Measurements from ENCODE around the gene MID1IP1.

MID1IP1 gene

DNA sequence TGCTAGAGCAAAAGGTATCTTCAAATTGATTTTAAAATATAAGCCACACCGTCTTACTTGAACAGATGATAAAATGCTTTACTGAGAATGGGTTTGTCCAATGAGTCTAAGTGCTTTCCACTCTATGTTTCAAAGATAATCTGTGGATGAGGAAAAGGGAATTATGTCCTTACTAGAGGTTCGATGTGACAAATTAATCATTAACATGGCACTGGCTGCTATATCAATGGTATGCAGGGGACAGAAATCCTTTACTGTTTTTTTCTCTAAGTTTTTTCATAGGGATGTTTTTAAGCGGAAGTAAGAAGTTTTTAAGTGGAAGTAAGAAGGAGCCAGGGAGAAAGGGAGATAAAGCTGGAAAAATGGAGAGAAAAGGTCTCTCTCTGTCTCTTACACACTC lies 38.0 kb downstream of the MID1IP1 start:
- TF ChIP-seq ZNF274 (IDR thresholded peaks at IDR 0.05; ENCODE audit: low read depth, low read length) = no peak
- H3K4me3 ChIP-seq (ENCODE audit: low read length) = no peak overlapping the region

DNA sequence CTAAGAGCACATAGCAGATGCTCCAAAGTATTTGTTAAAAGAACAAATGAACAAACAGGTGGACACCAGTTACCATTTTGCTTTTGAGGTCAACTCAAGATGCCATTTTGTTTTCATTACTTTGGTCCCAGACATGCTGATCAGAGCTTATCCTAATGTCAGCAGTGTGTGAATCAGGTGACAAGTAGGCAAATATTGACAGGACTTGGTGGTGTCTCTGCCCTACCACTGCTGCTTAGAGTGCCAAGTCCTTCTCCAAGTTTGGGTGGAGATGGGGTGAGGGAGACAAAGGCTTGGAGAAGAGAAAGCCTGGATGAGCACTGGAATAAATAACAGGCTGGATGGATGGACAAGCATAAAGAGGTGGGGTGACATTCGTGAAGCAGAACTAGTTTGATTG lies 38.7 kb downstream of the MID1IP1 start:
- no peak overlapping the region for H3K4me3 ChIP-seq (ENCODE audit: low read length)
- no peak for TF ChIP-seq ZNF274 (IDR thresholded peaks at IDR 0.05; ENCODE audit: low read depth, low read length)

GRCh38 chrX:38841750-38842149 lies 40.5 kb downstream of the MID1IP1 start:
- no peak for TF ChIP-seq ZNF274 (IDR thresholded peaks at IDR 0.05; ENCODE audit: low read depth, low read length)
- H3K4me3 ChIP-seq (ENCODE audit: low read length) = no peak overlapping the region

- H3K4me3 ChIP-seq (ENCODE audit: low read length) = no peak overlapping the region
- TF ChIP-seq ZNF274 (IDR thresholded peaks at IDR 0.05; ENCODE audit: low read depth, low read length) = no peak
These were observed 44.2 kb downstream of the MID1IP1 start for GRCh38 chrX:38845426-38845825.

- TF ChIP-seq ZNF274 (IDR thresholded peaks at IDR 0.05; ENCODE audit: low read depth, low read length) = no peak
- no peak overlapping the region for H3K4me3 ChIP-seq (ENCODE audit: low read length)
These were observed 46.1 kb downstream of the MID1IP1 start for GRCh38 chrX:38847206-38847902.

- TF ChIP-seq ZNF274 (IDR thresholded peaks at IDR 0.05; ENCODE audit: low read depth, low read length) = no peak
These were observed 46.6 kb downstream of the MID1IP1 start for GRCh38 chrX:38847903-38848230.

GRCh38 chrX:38848671-38849455 lies 47.6 kb downstream of the MID1IP1 start:
- TF ChIP-seq ZNF274 (IDR thresholded peaks at IDR 0.05; ENCODE audit: low read depth, low read length) = no peak
- H3K4me3 ChIP-seq (ENCODE audit: low read length) = no peak overlapping the region

More at GRCh38 chrX:38847903-38848230, 46.6 kb downstream of the MID1IP1 start:
- H3K4me3 ChIP-seq (ENCODE audit: low read length) = no peak overlapping the region

- TF ChIP-seq ZNF274 (IDR thresholded peaks at IDR 0.05; ENCODE audit: low read depth, low read length) = no peak
- H3K4me3 ChIP-seq (ENCODE audit: low read length) = no peak overlapping the region
These were observed 49.7 kb downstream of the MID1IP1 start for GRCh38 chrX:38850807-38851544.

GRCh38 chrX:38854305-38854704 lies 53.0 kb downstream of the MID1IP1 start:
- TF ChIP-seq ZNF274 (IDR thresholded peaks at IDR 0.05; ENCODE audit: low read depth, low read length) = no peak
- no peak overlapping the region for H3K4me3 ChIP-seq (ENCODE audit: low read length)

All from GM08714 (cell line).